Measurements from ENCODE around the gene CTSZ. TPM values are rescaled to one million over a fixed set of nuclear protein-coding genes. Genes with fewer than 3 reads are reported as not detected.

CTSZ gene
- total and polyA plus RNA-seq, 2 of the 8 experiments (the other 6 are each of a cell fraction or from before 2014, with no cell fraction given) = 32.8 to 34.0 TPM

GRCh38 chr20:58989196-58989595 is 17.9 kb downstream of the CTSZ start:
- Histone ChIP-seq H3K79me2 (ENCODE audit: control insufficient read depth in 1 of 2, insufficient read depth in 2 of 2, low read length in 2 of 2) (peaks cover 0 to 18% of the 10 kb centered on the region in 2 experiments; a peak in 2 of 4 replicates), H3K79me1 (ENCODE audit: low read depth, low read length) (peaks cover 8% of the 10 kb centered on the region; the same call in 1 of the 2 replicates), H3K4me1 (replicated peaks in 1 of 4; ENCODE audit: control insufficient read depth in 3 of 4, insufficient read depth in 4 of 4, low read length in 3 of 4) (no peaks in the 10 kb centered on the region), H3K23ac (ENCODE audit: insufficient read length) (no peak overlapping the region), H3K4me2 (ENCODE audit: insufficient read depth in 1 of 2, low read depth in 2 of 2, low read length in 2 of 2) (no peak overlapping the region), H2BK20ac (ENCODE audit: low read length) (no peak overlapping the region), H4K20me1 (replicated peaks in 1 of 2; ENCODE audit: control insufficient read depth in 1 of 2, insufficient read depth in 2 of 2, low read length in 2 of 2) (peaks cover 2 to 14% of the 10 kb centered on the region in 2 experiments), H4K8ac (ENCODE audit: extremely low read depth, insufficient read depth, low read length) (no peak overlapping the region), H3K27ac (ENCODE audit: low read depth, low read length) (no peak overlapping the region), H3K18ac (ENCODE audit: extremely low read depth, low read length) (no peak overlapping the region), H3K56ac (replicated peaks; ENCODE audit: insufficient read length, low read depth, low read length) (no peak overlapping the region), H2AFZ (ENCODE audit: low read length) (no peak overlapping the region), H3K23me2 (ENCODE audit: low read depth, low read length) (no peaks in the 10 kb centered on the region), H2BK12ac (ENCODE audit: low read depth, low read length) (no peak overlapping the region), H2BK15ac (ENCODE audit: low read length) (no peak overlapping the region), H2BK120ac (replicated peaks; ENCODE audit: low read depth, low read length) (no peak overlapping the region), H3K36me3 (ENCODE audit: control insufficient read depth in 2 of 4, insufficient read depth in 4 of 4, low read length in 3 of 4) (peaks cover 33 to 73% (median 64%) of the 10 kb centered on the region in 4 experiments), H2AK5ac (ENCODE audit: low read depth, low read length) (no peak overlapping the region), H3K4me3 (ENCODE audit: extremely low read depth in 1 of 4, insufficient read depth in 2 of 4, low read depth in 3 of 4, low read length in 4 of 4) (no peak overlapping the region), H3K14ac (ENCODE audit: insufficient read length) (no peak overlapping the region), H3K27me3 (replicated peaks in 1 of 4; ENCODE audit: control insufficient read depth in 3 of 4, extremely low read depth in 1 of 4, insufficient read depth in 3 of 4, low read length in 3 of 4) (no peaks in the 10 kb centered on the region), H2BK5ac (ENCODE audit: low read depth, low read length) (no peak overlapping the region), H3K9ac (replicated peaks in 1 of 4; ENCODE audit: extremely low read depth in 1 of 4, low read depth in 3 of 4, low read length in 3 of 4) (no peak overlapping the region), H3K9me3 (ENCODE audit: insufficient read depth in 2 of 2, low read depth in 1 of 2, low read length in 1 of 2) (no peaks in the 10 kb centered on the region), H3K4ac (replicated peaks; ENCODE audit: insufficient read length, low read depth, low read length) (no peak overlapping the region), H4K91ac (replicated peaks; ENCODE audit: insufficient read length, low read length) (no peak overlapping the region), H4K5ac (ENCODE audit: insufficient read length, low read depth, low read length) (no peak overlapping the region)
- FAIRE-seq = no peak
- DNase-seq (ENCODE audit: low read depth in 1 of 2, low spot score in 2 of 2) = no peak
- TF ChIP-seq SIN3A (conservative IDR thresholded peaks at IDR 0.05 in 1 of 2, IDR thresholded peaks at IDR 0.05 in 1 of 2; ENCODE audit: low read depth in 1 of 2, low read length in 2 of 2) (no peak), CHD2 (IDR thresholded peaks at IDR 0.05; ENCODE audit: low read length) (no peak), RBBP5 (IDR thresholded peaks at IDR 0.05; ENCODE audit: borderline replicate concordance, low read depth, low read length) (no peak), SP1 (IDR thresholded peaks at IDR 0.05; ENCODE audit: low read depth, low read length) (no peak), SP2 (IDR thresholded peaks at IDR 0.05; ENCODE audit: low read length) (no peak), TAF1 (IDR thresholded peaks at IDR 0.05; ENCODE audit: low read depth, low read length) (no peak), SIRT6 (IDR thresholded peaks at IDR 0.05; ENCODE audit: low read length) (no peak), CEBPB (IDR thresholded peaks at IDR 0.05; ENCODE audit: low read depth, low read length) (no peak), YY1 (IDR thresholded peaks at IDR 0.05; ENCODE audit: low read depth, low read length) (no peak), HDAC2 (IDR thresholded peaks at IDR 0.05; ENCODE audit: borderline replicate concordance in 1 of 2, low read depth in 2 of 2, low read length in 2 of 2) (no peak), SRF (IDR thresholded peaks at IDR 0.05; ENCODE audit: low read depth, low read length) (no peak)
- CTCF ChIA-PET (ENCODE audit: partially characterized antibody) = no interaction called here
- WGBS, 2 experiments (ENCODE audit: extremely low coverage in 1 of 2, insufficient coverage in 1 of 2, insufficient read length in 1 of 2, insufficient replicate concordance in 2 of 2, low coverage in 1 of 2, low lambda C conversion rate in 2 of 2, missing lambda C conversion rate in 1 of 2) = 80% methylated on average over 10 of the region's 10 CpGs; no CpG with 5 or more reads in 1 of the 2 experiments
- POLR2A ChIA-PET (ENCODE audit: partially characterized antibody) = interaction anchor here (0.8 to 1.2 kb wide), 3 partner anchors 7 to 8 kb away, joined by 3 to 4 read pairs (median 4); partner anchors contain the start of gene NELFCD

Measured in H1 (cell line).